GM19438 (cell line): ENCODE results near the gene GALNTL6.

ENCODE experiments used
- ATAC-seq: cut with Tn5 transposase; IDR thresholded peaks from one replicate; pipeline ENCODE4 v1.9.1; 2021; ENCODE audit warnings: low read depth; ENCODE audit not compliant: unreplicated experiment

GALNTL6 gene

DNA sequence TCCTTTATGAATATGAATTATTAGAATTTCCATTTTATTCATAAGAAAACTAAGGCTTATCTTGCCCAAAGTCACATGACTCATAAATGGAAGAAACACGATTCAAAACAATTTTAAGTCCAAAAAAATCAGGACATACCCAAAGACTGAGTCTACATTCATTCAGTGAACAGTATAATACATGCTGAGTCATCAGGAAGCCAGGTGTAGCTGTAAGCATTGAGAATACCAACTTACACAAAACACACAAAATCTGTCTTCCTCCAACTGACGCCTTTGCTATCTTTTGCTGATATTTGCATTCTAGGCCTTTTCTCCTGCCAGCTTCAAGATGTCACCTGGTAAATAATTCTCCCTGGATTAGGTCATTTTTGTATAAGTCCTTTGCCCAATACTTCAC is 835.3 kb downstream of the GALNTL6 start:
- ATAC-seq: no peak

DNA sequence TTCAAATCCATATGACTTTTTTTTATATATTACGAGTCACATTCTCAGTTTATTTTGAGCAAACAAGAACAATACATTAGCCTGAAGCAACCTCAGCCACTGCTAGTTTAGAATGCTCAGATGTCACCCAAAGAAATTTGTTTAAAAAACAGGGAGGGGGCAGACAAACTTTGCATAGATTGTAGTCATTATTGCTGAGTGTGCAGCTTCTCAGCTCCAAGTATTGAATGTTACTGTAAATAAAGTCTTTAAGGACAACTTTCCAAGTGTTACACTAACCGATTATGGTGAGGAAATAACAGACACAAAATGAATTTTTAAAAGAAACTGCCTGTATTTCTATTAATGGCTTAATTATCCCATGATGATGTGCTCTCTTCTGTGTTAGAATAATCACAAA is 835.9 kb downstream of the GALNTL6 start:
- ATAC-seq: no peak

DNA sequence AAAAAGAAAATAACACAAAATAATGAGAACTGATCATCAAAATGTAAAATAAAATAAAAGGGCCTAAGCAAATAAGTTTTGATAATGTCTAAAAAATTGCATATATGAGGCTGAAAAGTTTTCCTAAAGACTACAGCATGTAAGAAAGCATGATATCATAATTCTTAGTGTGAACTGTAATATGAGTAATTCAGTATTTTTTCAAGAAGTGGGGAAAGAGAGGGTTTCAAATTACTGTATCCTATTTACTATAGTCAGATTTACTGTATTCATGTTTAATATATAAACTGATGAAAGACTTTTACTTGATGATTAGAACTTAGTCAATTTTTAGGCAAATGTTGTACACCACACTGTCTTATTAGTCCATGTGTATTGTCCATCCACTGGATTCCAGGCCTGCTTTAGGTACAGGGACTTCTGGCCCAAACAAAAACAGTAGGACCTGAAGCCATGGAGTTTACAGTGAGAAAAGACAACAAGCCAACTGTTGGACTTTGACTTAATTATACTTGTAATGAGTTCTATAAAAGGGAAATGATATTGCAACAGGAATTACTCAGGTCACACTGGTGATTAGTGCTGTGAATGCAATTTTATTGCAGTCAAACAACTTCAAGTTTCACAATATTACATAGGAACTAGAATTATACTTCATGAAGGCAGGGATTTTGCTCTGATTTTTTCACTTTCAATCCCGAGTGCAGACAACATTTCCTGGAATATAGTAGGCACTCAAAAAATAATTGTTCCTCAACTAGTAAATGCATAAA is 837.7 kb downstream of the GALNTL6 start:
- no peak for ATAC-seq

DNA sequence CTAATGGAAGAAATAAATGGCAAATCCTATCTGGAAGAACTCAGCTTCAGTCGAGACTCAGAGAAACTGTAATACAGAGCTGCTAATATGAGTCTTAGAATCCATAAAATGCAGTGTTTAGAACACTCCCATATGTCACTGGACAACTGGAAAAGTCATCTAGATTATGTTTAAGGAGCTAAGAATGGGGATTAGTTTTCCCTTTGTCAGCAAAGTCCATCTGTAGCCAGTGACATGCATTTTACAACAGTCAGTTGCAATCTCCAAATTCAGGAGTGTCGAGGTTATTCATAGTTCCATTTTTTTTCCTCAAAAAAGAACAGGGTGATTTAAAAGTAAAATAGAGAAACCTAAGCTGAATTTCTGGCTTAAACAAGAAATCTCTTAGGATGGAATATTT is 838.8 kb downstream of the GALNTL6 start:
- ATAC-seq: no peak

DNA sequence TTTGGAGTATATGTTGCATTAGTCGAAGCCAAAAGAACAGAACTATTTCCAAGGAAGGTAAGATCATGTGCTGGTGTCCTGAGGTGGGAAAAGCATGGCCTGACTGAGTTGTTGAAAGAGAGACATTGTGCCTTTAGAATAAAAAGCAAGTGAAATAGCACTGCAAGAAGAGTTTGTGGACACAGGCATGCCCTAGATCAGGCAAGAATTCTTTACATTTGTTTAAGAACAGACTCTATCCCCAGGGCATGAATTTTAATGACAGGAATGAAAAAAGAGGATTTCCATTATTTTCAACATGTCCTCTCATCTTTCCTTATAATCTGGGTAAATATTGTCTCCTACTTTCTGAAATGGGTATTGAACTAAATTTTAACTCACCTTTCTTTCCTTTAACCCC is 839.2 kb downstream of the GALNTL6 start:
- no peak for ATAC-seq

DNA sequence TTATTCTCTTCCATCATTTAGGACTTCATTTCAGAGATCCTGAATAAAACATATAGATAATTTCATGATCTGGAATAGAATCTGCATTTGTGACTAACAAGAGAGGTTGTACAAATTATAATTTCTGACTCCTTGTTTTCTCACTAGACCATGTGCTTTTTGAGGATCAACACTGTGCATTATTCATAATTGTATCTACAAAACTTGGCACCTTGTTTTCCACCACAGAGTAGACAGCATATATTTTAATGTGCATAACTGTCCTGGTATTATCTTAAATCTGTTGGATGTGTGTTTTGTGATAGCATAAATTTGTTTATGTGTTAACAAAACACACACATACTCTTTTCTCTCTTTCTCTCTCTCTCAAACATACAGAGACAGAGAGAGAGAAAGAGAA is 840.5 kb downstream of the GALNTL6 start:
- no peak for ATAC-seq

DNA sequence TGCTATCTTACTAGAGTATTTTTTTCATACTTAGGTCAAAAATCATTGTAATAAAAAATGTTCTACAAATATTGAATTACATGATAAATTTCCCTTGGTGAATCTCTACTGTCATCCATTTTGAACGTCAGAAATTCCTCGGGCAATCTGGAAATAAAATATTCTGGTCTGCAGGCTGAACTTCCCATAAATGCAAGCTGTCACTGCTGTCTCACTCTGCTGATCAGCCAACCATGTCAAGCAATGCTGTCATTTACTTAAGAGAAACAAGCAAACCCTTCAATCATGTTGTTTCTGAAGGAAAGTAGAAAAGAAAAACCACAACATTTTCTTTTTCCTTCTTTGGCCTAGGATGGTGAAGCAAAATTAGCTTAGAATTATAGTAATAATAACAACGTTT is 841.3 kb downstream of the GALNTL6 start:
- ATAC-seq: no peak

DNA sequence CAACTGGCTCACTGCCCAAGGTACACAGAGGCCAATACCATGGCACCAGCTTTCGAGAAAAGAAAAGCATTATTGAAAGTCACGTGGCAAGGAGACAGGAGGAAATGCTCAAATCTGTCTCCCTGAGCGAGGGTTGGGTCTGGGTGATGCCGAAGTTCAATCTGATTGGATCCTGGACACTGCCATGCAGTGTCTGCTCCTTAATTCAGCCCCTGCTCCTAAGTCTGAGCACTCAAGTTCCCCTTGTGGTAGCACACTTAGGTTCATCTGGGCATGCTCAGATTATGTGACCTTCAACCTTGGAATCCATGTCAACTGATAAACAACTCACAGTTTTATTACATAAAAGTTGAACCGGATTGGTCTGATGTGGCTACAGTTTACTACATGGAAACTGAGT is 842.9 kb downstream of the GALNTL6 start:
- no peak for ATAC-seq

DNA sequence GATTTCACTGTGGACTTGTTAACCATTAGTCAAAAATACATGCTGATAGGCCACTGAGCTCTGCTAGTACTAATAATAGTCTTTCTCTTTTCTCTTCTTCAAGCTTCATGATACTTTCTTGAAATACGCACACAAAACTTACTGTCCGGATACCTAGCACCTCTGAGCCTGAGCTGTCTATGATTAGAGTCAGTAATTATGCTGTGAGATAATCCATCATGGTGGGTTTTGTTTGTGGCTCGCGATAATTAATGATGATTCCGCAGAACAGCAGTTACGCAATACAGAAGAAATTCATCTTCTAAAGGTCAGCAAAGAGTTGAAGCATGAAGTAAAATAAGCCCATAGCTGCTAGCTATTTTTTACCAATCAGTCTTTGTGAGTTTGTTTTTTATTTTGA is 843.9 kb downstream of the GALNTL6 start:
- ATAC-seq: no peak

DNA sequence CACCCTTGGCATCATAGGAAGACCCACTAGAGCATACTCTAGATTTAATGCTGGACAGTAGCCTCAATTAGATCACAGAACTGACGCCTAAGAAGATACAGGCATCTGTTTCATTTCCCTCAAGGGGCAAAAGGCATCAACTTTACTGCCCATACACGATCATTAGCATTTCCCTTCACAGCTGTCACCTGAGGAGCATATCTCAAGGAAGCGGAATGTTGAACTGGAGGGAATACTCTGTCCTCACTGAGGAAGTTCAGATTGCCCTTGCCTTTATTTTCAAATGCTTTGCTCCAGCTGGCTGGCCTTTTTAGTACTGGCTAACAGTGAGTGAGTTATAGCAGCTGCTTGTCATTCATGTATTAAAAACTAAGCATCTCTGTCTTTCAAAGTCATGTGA is 847.0 kb downstream of the GALNTL6 start:
- no peak for ATAC-seq

DNA sequence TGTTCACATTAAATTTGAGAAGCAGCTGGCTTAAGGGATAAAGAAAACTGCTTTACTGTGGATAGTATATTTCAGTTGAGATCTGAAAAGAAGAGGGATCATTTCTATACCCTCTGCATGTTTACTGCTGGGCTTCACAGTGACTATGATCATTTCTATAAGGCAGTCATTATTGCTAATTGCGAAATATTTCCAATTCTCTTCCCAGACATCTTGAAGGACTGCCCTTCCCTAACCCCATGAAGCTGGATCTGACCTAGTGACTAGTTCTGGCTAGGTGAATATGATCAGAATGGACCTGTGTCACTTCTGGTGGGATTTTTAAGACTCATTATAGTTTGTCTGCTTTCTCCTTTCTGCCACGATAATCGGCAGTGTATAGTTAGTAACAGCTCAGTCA is 848.9 kb downstream of the GALNTL6 start:
- ATAC-seq: no peak

DNA sequence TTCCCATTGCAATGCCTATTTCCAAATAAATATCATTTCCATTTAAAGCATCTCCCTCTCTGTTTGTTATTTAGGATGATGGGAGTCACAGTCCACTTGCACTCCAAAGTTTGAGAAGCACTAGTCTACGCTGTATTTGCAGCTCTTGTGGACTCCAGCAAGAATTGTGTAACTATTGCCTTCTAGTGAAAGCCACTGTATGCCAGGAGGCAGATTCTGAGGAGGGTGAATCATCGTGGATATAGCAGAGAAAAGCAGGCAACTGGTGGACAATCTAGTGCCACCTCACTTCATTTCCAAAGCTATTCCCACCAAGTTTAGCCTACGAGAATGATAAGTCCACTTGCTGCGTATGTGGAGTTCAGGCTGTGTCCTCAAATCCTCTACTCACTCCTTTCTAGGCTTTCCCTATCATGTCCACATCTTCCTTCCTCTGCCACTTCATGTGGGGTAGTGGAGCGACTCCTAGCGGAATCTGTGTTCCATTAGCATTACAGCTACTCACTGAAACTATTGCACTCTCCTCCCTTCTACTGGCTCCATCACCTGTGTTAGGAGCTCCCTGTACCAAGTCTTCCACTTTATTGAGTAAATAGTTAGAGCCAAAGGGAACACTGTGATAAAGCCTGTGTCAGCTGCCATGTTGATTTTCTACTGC is 853.6 kb downstream of the GALNTL6 start:
- no peak for ATAC-seq

DNA sequence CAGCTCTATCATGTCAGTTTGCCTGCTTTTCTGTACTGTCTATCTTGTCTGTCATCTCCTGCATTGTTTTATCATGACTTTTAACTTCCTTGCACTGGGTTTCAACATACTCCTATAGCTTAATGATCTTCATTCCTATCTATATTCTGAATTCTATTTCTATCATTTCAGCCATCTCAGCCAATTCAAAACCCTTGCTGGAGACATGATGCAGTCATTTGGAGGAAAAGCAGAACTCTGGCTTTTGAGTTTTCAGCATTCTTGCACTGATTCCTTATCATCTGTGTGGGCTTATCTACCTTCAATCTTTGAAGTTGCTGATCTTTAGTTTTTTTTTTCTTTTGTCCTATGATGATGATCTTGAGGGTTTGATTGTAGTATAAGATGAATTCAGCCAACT is 861.6 kb downstream of the GALNTL6 start:
- no peak for ATAC-seq

DNA sequence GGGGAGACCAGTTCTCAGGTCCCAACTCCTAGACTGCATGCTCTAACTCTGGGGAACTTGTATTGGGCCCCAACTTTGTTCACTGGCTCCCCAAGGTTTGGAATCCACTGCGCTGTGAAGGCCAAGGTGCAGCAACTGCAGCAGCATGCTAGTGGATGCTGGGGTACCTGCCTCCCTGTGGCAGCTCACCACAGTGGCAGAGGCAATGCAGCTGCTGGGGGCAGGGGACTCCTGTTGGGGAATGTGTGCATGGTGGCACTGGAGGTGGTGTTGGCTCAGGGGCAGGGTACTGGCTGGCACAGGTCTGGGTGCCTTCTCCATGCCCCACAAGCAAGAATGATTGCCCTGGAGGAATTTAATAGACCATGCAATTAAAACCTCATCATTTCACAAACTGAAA is 862.0 kb downstream of the GALNTL6 start:
- no peak for ATAC-seq

DNA sequence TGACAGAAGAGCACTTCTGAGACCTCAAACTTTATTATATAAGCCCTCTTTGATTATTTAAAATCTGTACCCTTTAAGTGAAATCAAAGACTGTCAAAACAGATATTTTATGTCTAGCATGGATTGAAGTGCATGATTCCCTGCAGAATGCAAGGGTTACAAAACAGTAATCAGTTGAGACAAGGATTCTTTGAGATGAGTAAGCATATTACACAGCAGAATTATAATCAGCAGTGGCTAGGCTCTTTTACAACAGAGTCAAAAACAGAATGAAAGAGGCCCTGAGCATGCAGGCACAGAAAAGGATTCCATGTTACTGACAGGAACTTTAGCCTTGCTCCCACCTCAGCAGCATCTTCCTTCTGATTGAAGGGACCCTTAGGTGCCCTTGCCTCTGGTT is 867.5 kb downstream of the GALNTL6 start:
- ATAC-seq: no peak

DNA sequence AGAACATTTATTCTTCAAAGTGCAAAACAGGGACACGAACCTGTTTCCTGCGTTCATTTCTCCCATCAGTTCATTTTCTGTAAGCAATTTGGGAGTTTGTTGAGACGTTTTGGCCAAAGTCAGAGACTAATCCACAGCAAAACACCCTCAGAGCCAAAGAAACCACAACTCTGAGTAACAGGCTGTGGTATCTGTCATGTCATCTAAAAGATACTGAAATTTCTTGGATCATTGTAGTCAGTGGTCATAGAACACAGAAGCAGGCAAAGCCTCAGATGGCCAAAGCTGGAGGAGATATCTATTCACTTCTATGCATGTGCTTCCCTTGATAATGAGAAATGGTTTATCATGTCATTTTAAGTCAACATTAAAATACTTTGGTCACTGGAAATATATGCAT is 869.8 kb downstream of the GALNTL6 start:
- no peak for ATAC-seq

DNA sequence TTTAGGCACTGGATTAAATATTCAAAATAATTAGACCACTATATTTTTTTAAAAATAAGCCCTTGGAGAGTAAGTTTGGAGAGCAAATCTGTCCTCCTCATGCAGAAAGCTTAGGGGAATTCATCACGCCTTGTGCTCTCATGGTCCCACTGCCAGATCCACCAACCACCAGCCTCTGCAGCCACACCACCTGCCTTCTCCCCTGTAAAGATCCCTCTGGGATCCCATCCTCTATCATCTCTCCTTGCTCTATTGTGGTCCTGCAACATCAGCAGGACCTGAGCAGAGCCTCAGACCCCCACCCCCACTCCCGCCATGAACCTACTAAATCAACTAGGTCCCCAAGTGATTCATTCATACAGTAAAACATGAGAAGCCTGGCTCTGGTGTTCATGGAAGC is 872.8 kb downstream of the GALNTL6 start:
- ATAC-seq: no peak

DNA sequence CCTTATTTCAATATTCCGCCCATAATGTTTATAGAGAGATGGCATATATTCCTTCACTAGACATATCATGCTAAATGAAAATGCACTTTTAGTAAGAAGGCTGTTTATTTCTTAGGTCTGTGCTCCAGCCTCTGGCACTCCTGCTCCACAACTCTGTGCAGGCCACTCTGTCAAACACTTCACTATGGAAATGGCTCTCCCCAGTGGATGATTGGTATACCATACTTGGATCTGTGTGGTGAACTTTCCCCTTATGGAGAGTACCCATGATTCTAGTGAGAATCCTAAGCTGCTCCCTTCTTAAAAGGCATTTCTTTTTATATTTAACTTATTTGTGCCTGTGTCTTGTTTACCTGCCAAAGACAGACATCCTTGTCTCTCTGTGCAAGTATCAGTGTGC is 875.3 kb downstream of the GALNTL6 start:
- no peak for ATAC-seq

DNA sequence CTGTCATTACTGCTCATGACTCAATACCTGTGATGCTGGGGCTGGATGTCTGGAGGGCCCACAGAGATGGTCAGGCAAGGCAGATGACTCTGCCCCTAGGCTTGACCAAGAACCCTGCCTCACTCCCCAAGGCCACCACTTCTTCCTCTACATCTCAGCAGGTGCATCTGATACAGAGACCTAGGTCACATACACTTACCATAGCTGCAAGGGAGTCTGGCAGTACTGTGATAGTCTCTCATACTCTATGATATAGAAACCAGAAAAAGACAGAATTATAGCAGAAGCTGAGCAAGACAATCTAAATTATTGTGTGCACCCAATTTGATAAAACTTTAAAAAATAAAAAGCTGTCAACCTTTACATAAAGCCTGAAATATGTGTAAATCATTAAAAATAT is 878.3 kb downstream of the GALNTL6 start:
- no peak for ATAC-seq

DNA sequence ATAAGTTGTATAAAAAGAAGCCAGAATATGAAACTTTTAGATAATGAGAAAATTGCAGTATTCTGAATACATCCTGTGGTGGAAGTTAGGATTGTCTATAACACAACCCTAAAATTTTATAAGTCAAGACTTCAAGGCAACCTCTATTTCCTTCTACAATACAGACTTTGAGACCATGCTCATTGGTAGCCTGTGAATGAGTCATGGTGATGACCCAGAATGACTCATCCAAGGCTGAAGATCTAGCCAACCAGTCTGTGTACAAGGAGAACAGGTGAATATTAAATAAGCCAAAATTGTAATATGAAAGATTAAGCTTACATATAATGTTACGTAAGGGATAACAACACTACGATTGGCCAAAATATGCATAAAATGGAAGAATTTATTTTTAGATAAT is 879.5 kb downstream of the GALNTL6 start:
- no peak for ATAC-seq

DNA sequence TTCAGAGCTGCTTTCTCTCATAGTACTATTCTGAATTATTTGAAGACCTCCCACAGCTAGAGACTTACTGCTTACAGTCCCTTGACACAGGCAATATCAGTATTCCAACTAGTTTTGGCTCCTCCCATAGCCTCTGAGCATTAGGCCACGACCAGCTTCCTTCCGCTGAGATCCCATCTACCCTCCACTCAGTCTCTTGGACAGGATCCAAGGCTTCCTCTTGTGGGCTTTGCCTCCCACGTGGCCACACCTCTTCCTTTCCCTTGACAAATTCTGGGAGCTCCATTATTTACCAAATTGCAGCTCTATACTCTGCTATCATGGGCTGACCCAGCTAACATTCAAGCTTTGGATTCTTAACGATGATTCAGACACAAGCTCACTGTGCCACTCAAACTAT is 885.1 kb downstream of the GALNTL6 start:
- no peak for ATAC-seq

DNA sequence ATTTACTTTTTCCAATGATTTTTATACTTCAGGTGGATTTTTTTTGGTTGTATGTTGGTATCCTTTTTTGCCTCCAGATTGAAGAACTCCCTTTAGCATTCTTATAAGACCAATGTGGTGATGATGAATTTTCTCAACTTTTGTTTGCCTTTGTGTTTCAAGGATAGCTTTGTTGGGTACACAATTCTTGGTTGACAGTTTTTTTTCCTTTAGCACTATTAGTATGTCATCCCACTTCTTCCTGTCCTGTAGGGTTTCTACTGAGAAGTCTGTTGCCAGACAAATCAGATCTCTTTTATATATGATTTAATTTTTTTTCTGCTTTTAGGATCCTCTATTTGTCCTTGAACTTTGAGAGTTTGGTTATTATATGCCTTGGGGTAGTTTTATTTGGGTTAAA is 892.4 kb downstream of the GALNTL6 start:
- no peak for ATAC-seq
